ENCODE measurements around the gene CHST11.

- TF ChIP-seq, protein P1, sequence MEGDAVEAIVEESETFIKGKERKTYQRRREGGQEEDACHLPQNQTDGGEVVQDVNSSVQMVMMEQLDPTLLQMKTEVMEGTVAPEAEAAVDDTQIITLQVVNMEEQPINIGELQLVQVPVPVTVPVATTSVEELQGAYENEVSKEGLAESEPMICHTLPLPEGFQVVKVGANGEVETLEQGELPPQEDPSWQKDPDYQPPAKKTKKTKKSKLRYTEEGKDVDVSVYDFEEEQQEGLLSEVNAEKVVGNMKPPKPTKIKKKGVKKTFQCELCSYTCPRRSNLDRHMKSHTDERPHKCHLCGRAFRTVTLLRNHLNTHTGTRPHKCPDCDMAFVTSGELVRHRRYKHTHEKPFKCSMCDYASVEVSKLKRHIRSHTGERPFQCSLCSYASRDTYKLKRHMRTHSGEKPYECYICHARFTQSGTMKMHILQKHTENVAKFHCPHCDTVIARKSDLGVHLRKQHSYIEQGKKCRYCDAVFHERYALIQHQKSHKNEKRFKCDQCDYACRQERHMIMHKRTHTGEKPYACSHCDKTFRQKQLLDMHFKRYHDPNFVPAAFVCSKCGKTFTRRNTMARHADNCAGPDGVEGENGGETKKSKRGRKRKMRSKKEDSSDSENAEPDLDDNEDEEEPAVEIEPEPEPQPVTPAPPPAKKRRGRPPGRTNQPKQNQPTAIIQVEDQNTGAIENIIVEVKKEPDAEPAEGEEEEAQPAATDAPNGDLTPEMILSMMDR (conservative IDR thresholded peaks at IDR 0.05; ENCODE audit: low read depth, low read length), result peak; percentile 28; the same call in 1 of the 2 replicates
- TF ChIP-seq EZH2 (IDR thresholded peaks at IDR 0.05; ENCODE audit: borderline replicate concordance, low read depth, low read length, poor library complexity, severe bottlenecking), result no peak
Observed at GRCh38 chr12:104456417-104456949, at the start of gene CHST11.

Measured in A673 (cell line).